ENCODE data around the gene AFM.

GRCh38 chr4:73451981-73452747 lies 29.4 kb upstream of the AFM start:
- no peak for TF ChIP-seq TAF1 (IDR thresholded peaks at IDR 0.05; ENCODE audit: borderline replicate concordance, low read depth, low read length)
- no peak for TF ChIP-seq POLR2A (IDR thresholded peaks at IDR 0.05; ENCODE audit: low read depth, low read length)
